A549 (cell line): Measurements from ENCODE around the gene C2CD5. TPM values are rescaled to one million over a fixed set of nuclear protein-coding genes. Genes with fewer than 3 reads are reported as not detected.
"Not testable (repeated sequence)": the region's sequence is repeated elsewhere in the genome, so short reads cannot be mapped to it uniquely, and the experiment has no call there.

Experiments used
- ATAC-seq, 2 experiments: fragments of 200-7000 bp in 1 of 2; fragments of >200 bp in 1 of 2; cut with Nextera tagmentation in 1 of 2; cut with Tn5 transposase in 1 of 2; 3 replicates each; pipeline versions ENCODE4 v1.8.0 to v1.9.1; 2018 to 2020; ENCODE audit warnings: mild to moderate bottlenecking in 1 of 2, moderate library complexity in 1 of 2
- CTCF ChIA-PET: fragments of 300-600 bp; sonication (Branson Sonifier 250); formaldehyde crosslinking; extraction: SDS; loops from one replicate; lab custom pipeline; 2021; ENCODE audit warnings: antibody characterized with exemption, inconsistent platforms; lab: Yijun Ruan, JAX
- POLR2A ChIA-PET: fragments of 350-600 bp; formaldehyde crosslinking; extraction: SDS; loops from one replicate; lab custom pipeline; 2021; ENCODE audit warnings: antibody characterized with exemption, inconsistent platforms; lab: Yijun Ruan, JAX
- DNase-seq, 2 experiments: peaks; one replicate each; pipeline versions ENCODE4 v3.0.0 to v3.0.0-alpha.2; 2011 to 2016; ENCODE audit warnings: low read depth in 1 of 2, low spot score in 1 of 2
- FAIRE-seq: peaks from 2 replicates; lab custom pipeline; 2011; peaks lifted over from hg19 to GRCh38; lab: Jason Lieb, UNC
- H3K27ac ChIP-seq, 2 experiments: fragments of >200 bp; sonication (Bioruptor Twin); formaldehyde crosslinking; 3 replicates each; pipeline ENCODE4 v1.5.1; 2016 to 2017
- H3K4me1 ChIP-seq: fragments of >200 bp; sonication (Bioruptor Twin); formaldehyde crosslinking; 3 replicates; pipeline ENCODE4 v1.6.1; 2016
- H3K4me2 ChIP-seq: fragments of >200 bp; sonication (Bioruptor Twin); formaldehyde crosslinking; 3 replicates; pipeline ENCODE4 v1.6.1; 2016
- H3K4me3 ChIP-seq: fragments of >200 bp; sonication (Bioruptor Twin); formaldehyde crosslinking; 3 replicates; pipeline ENCODE4 v1.5.1; 2016
- H3K9me3 ChIP-seq: fragments of >200 bp; sonication (Bioruptor Twin); formaldehyde crosslinking; 3 replicates; pipeline ENCODE4 v1.6.1; 2016
- CBX8 ChIP-seq: fragments of 200-600 bp; sonication (generic); IDR thresholded peaks from 2 replicates; pipeline ENCODE4 v1.6.1; 2016
- E2F6 ChIP-seq: IDR thresholded peaks from 2 replicates; pipeline ENCODE4 v1.6.1; 2012; ENCODE audit warnings: low read depth, borderline replicate concordance
- EHF ChIP-seq: fragments of 250-450 bp; sonication (Bioruptor Pico); IDR thresholded peaks from 2 replicates; pipeline ENCODE4 v1.5.0; 2020; ENCODE audit warnings: mild to moderate bottlenecking
- ELK1 ChIP-seq: fragments of 150-350 bp; IDR thresholded peaks from 2 replicates; pipeline ENCODE4 v1.6.1; 2014; ENCODE audit warnings: low read depth, mild to moderate bottlenecking, low read length
- FOSB ChIP-seq: fragments of 250-450 bp; sonication (Bioruptor Pico); IDR thresholded peaks from 2 replicates; pipeline ENCODE4 v1.5.0; 2020; ENCODE audit warnings: mild to moderate bottlenecking, moderate library complexity
- FOSL2 ChIP-seq, 2 experiments: fragments of 450-650 bp in 1 of 2; fragments of >200 bp in 1 of 2; sonication (Bioruptor Twin) in 1 of 2; formaldehyde crosslinking; IDR thresholded peaks; 2 replicates each; pipeline versions ENCODE4 v1.5.0 to v1.6.1; 2016 to 2020; ENCODE audit warnings: mild to moderate bottlenecking in 1 of 2, moderate library complexity in 1 of 2
- FOXS1 ChIP-seq: fragments of 250-450 bp; sonication (Bioruptor Pico); IDR thresholded peaks from 2 replicates; pipeline ENCODE4 v1.5.0; 2020; ENCODE audit warnings: mild to moderate bottlenecking, moderate library complexity
- HDAC2 ChIP-seq: fragments of 200-600 bp; sonication (generic); IDR thresholded peaks from 2 replicates; pipeline ENCODE4 v1.6.1; 2016
- HOXB13 ChIP-seq: fragments of 250-450 bp; sonication (Bioruptor Pico); IDR thresholded peaks from 2 replicates; pipeline ENCODE4 v1.5.0; 2020; ENCODE audit warnings: low read depth, mild to moderate bottlenecking, moderate library complexity
- KDM1A ChIP-seq: fragments of 200-600 bp; sonication (generic); IDR thresholded peaks from 2 replicates; pipeline ENCODE4 v1.6.1; 2016; ENCODE audit warnings: low read depth, mild to moderate bottlenecking
- MAZ ChIP-seq: fragments of 150-350 bp; IDR thresholded peaks from 2 replicates; pipeline ENCODE4 v1.6.1; 2014; ENCODE audit warnings: antibody characterized with exemption, low read depth, low read length, borderline replicate concordance
- PHF8 ChIP-seq: fragments of 200-600 bp; sonication (generic); IDR thresholded peaks from 2 replicates; pipeline ENCODE4 v1.6.1; 2016; ENCODE audit warnings: low read depth, mild to moderate bottlenecking, antibody characterized with exemption, moderate library complexity, borderline replicate concordance
- POLR2AphosphoS2 ChIP-seq: conservative IDR thresholded peaks from 2 replicates; pipeline ENCODE4 v1.6.1; 2012; ENCODE audit warnings: low read length, improper control_type of control experiment, inconsistent platforms
- RCOR1 ChIP-seq: fragments of 150-350 bp; IDR thresholded peaks from 2 replicates; pipeline ENCODE4 v1.6.1; 2014; ENCODE audit warnings: antibody characterized with exemption, low read length, low read depth
- REST ChIP-seq: fragments of 200-600 bp; sonication (generic); IDR thresholded peaks from 2 replicates; pipeline ENCODE4 v1.6.1; 2016; ENCODE audit warnings: antibody characterized with exemption, mild to moderate bottlenecking, moderate library complexity
- SMC3 ChIP-seq: fragments of >200 bp; sonication (Bioruptor Twin); formaldehyde crosslinking; IDR thresholded peaks from 3 replicates; pipeline ENCODE4 v1.6.1; 2018; ENCODE audit warnings: inconsistent platforms
- ZC3H11A ChIP-seq: fragments of 450-650 bp; IDR thresholded peaks from 2 replicates; pipeline ENCODE4 v1.6.1; 2014; ENCODE audit warnings: antibody characterized with exemption, mild to moderate bottlenecking
- ZSCAN20 ChIP-seq: fragments of 250-450 bp; sonication (Bioruptor Pico); IDR thresholded peaks from 2 replicates; pipeline ENCODE4 v1.8.0; 2022; ENCODE audit warnings: mild to moderate bottlenecking, moderate library complexity
- WGBS: methylation state at CpG from one replicate; pipeline ENCODE4 v1.1.6; 2017; ENCODE audit errors: missing lambda C conversion rate; 5-methylcytosine and 5-hydroxymethylcytosine counted together
- polyA plus RNA-seq, 4 experiments: library from polyadenylated mRNA; depleted of rRNA in 3 of 4; stranded (reverse); fragments of >200 nt; fragmentation: RNase III in 1 of 4; extraction: RNeasy Plus Mini Kit Qiagen cat#74134 plus additional on column Dnase treatment in 1 of 4; gene quantifications; 2 replicates in 3 of 4; 3 replicates in 1 of 4; pipeline ENCODE4 v1.2.3, GENCODE V29; 2011 to 2017
- TF ChIP-seq, protein P1 (sequence below): IDR thresholded peaks from 2 replicates; pipeline ENCODE4 v1.6.1; 2012

The C2CD5 gene
- polyA plus RNA-seq, 2 of the 4 experiments (the other 2 are of a cell fraction), result 14.1 to 39.7 TPM

DNA sequence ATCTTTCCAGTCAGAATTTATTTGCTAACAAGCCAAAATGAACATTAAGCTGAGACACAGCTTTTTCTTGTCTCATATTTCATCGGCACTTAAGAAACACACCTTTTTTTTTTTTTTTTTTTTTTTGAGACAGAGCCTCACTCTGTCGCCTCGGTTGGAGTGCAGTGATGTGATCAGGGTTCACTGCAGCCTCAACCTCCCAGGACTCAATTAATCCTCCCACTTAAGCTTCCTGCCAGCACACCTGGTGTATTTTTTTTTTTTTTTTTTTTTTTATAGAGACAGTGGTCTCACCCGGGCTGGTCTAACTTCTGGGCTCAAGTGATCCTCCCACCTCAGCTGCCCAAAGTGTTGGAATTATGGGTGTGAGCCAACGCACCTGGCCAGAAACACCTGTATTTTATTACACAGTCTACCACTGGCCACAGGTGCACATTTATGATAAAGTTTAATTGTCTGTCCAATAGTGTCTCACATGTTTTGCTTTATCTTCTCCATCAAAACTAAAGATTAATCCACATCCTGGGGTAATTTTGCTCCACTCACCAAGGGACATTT is 62.7 kb downstream of the C2CD5 start:
- no peak for FAIRE-seq
- Histone ChIP-seq H3K4me1 (peaks cover 7% of the 10 kb centered on the region), H3K4me3 (no peak overlapping the region)
- WGBS, result 88% methylated on average over 5 of the region's 5 CpGs
- DNase-seq, result no peak
- TF ChIP-seq CBX8 (no peak), ZSCAN20 (no peak), MAZ (no peak), RCOR1 (no peak), SMC3 (no peak), FOSB (CRISPR knock-in tag) (no peak), POLR2AphosphoS2 (no peak), HOXB13 (CRISPR knock-in tag) (no peak), KDM1A (no peak), REST (no peak), ELK1 (no peak), FOXS1 (CRISPR knock-in tag) (no peak), ZC3H11A (no peak), HDAC2 (no peak), EHF (CRISPR knock-in tag) (no peak), E2F6 (no peak), PHF8 (no peak)
- TF ChIP-seq, protein P1, sequence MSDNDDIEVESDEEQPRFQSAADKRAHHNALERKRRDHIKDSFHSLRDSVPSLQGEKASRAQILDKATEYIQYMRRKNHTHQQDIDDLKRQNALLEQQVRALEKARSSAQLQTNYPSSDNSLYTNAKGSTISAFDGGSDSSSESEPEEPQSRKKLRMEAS, result no peak
- TF ChIP-seq, all 56 proteins: peak for 0
- CTCF ChIA-PET, result interaction anchor here (0.6 to 0.7 kb wide), 2 partner anchors 34 to 51 kb away, joined by 3 to 5 read pairs; no protein-coding TSS in a partner anchor
- H3K27ac ChIP-seq, result no peak overlapping the region
- H3K9me3 ChIP-seq, result no peaks in the 10 kb centered on the region
- no peak overlapping the region for H3K4me2 ChIP-seq
- POLR2A ChIA-PET, result no interaction called here
- no peak for ATAC-seq

DNA sequence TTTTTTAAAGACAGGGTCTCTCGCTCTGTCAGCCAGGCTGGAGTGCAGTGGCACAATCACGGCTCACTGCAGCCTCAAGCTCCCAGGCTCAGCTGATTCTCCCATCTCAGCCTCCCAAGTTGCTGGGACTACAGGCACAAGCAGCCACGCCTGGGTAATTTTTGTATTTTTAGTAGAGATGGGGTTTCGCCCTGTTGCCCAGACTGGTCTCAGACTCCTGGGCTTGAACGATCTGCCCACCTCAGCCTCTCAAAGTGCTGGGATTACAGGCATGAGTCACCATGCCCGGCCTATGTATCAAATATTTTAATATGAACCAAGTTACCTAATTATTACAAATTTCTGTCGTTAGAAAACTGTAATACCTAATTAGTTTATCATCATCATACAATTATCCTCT is 63.5 kb downstream of the C2CD5 start:
- POLR2A ChIA-PET; H3K27ac ChIP-seq; ATAC-seq; FAIRE-seq; DNase-seq; H3K4me3 ChIP-seq; H3K4me1 ChIP-seq; H3K9me3 ChIP-seq; H3K4me2 ChIP-seq; TF ChIP-seq FOSL2 (IDR thresholded peaks at IDR 0.05): not testable (repeated sequence)
- peak; percentile 11; the same call in 1 of the 2 replicates for TF ChIP-seq FOSL2 (CRISPR knock-in tag; IDR thresholded peaks at IDR 0.05)
- WGBS, result 82% methylated on average over 7 of the region's 7 CpGs
- CTCF ChIA-PET, result interaction anchor here (0.6 kb wide), 1 partner anchor 33 kb away, joined by 3 read pairs; no protein-coding TSS in a partner anchor
